HT-29 (cell line): Measurements from ENCODE around the gene EED. TPM values are rescaled to one million over a fixed set of nuclear protein-coding genes. Genes with fewer than 3 reads are reported as not detected.
"Not testable (repeated sequence)": the region's sequence is repeated elsewhere in the genome, so short reads cannot be mapped to it uniquely, and the experiment has no call there.

Source experiments
- DNase-seq: peaks from one replicate; pipeline ENCODE4 v3.0.0-alpha.2; 2015; ENCODE audit warnings: low spot score
- total RNA-seq: library from RNA; depleted of rRNA; stranded (reverse); fragments of >200 nt; shearing (Covaris generic); gene quantifications from 2 replicates; pipeline ENCODE4 v1.2.3, GENCODE V29; 2014

EED gene
- total RNA-seq, 1 experiment from 2014 or later = 17.4 TPM

- DNase-seq = peak; percentile 91
Measured at GRCh38 chr11:86218125-86219084, 26.1 kb upstream of the EED start.

- no peak for DNase-seq
Measured at GRCh38 chr11:86219311-86220193, 25.0 kb upstream of the EED start.

DNA sequence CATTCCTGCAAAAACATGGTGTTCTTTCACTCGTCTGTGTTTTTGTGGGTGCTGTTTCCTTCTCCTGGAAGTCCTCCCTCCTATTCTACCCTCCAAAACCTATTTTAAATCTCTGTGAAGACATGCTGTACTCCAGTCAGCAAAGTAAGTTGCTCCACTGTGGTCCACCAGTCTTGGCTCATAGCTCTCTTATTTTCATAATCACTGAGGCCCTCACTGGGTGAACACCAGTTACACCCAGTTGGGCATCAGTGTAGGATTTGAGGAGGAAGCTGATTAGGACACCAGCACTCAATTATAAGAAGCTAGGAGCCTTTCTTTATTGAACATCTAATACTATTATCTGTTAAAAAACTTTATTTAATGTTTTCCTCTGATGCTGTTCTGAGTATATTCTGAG, 23.9 kb upstream of the EED start:
- DNase-seq = no peak

DNA sequence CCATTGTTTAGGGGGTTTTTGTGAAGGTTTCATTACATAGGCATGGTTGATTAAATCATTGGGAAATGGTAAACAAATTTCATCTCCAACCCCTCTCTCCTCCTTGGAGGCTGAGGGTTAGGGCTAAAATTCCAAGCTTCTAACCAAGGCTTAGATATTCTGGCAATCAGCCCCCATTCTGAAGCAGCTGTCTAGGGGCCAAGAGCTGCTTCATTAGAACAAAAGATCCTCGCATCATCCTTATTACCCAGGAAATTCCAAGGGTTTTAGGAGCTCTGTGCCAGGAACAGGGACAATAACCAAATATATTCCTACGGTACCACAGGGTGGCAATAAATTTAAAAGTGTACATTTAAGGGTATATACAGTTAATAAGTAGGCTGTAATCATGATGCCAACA, 22.5 kb upstream of the EED start:
- DNase-seq = no peak

DNA sequence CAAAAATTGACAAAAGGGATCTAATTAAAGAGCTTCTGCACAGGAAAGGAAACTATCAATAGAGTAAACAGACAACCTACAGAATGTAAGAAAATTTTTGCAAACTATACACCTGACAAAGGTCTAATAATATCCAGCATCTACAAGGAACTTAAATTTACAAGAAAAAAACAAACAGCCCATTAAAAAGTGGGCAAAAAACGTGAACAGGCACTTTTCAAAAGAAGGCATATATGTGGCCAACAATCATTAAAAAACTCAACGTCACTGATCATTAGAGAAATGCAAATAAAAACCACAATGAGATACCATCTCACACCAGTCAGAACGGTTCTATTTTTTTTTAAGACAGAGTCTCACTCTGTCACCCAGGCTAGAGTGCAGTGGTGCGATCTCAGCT, 20.0 kb upstream of the EED start:
- DNase-seq = not testable (repeated sequence)

DNA sequence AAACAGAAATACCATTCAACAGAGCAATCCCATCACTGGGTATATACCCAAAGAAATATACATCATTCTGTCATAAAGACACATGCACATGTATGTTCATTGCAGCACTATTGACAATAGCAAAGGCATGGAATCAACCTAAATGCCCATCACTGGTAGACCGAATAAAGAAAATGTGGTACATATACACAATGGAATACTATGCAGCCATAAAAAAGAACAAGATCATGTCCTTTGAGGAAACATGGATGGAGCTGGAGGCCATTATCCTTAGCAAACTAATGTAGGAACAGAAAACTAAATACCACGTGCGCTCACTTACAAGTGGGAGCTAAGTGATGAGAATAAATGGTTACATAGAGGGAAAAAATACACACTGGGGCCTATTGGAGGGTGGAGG, 19.2 kb upstream of the EED start:
- DNase-seq = not testable (repeated sequence)

DNA sequence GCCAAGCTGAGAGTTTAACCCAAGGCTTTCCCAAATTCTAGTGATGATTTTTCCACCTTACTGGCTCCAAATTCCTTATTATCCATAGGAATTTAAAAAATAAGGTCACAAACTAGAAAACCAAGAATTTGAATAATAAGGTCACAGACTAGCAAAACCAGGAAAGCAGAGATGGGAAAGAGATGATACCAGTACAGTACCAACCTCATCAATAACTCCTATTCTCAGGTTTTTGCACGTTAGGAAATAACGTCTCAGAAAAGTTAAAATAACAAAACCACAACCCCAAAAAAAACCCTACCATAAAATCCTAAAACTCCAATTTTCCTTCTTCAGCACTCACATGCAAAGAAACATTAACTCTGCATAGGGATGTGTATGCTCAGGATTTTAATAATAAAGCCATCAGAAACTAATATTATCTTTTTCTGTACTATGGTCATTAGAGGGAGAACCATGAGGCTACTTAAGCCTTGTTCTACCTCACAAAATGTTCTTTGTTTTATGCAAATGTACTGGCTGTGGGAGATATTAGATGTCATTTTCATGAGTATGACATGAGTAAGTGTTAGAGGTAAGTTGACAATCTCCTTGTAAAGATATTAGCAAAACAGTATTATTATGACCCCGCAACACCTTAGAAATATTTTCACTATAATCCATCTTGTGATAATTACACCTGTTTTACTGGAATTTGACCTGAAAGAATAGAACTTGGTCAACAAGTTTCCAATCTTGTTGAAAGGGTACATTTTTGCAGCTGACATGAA, 16.1 kb upstream of the EED start:
- no peak for DNase-seq

- not testable (repeated sequence) for DNase-seq
Measured at GRCh38 chr11:86229039-86229330, 15.6 kb upstream of the EED start.

- DNase-seq = peak; percentile 24
Measured at GRCh38 chr11:86230179-86230804, 14.3 kb upstream of the EED start.

DNA sequence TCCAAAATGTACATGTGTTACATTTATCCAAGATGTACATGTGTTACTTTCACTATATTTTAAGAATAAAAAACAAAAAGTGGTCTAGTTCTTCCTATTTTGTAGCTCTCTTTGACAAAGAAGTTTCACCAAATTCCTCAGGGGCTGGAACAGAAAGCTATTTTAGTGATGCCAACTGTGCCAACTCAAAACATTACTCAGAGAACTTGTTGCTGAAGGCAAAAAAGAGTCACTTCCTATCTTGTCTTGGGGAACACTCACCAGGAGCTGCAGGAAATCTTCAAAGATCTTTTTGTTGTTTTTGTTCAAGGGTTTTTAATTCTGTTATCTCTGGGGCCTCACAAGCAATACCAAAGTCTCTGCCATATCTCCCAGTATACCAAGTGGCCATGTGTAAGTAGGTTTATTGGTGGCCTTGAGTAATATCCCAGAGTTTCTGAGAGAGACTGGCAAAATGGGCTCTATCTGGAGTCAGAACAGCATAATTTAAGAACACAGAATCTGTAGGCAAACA, 13.6 kb upstream of the EED start:
- no peak for DNase-seq

DNA sequence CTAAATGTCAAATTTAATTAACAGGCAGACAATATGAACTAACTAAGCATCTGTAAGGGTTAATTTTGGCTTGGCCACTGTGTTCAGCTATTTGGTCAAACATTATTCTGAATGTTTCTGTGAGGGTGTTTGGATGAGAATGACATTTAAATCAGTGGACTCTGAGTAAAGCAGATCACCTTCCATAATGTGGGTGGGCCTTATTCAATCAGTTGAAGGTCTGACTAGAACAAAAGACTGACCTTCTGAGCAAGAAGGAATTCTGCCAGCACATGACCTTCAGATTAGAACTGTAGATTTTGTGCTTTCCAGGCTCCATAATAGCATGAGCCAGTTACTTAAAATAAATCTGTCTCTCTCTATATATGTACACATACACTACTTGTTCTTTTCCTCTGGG, 12.0 kb upstream of the EED start:
- DNase-seq = no peak

GRCh38 chr11:86234831-86235461, 9.6 kb upstream of the EED start:
- no peak for DNase-seq

DNA sequence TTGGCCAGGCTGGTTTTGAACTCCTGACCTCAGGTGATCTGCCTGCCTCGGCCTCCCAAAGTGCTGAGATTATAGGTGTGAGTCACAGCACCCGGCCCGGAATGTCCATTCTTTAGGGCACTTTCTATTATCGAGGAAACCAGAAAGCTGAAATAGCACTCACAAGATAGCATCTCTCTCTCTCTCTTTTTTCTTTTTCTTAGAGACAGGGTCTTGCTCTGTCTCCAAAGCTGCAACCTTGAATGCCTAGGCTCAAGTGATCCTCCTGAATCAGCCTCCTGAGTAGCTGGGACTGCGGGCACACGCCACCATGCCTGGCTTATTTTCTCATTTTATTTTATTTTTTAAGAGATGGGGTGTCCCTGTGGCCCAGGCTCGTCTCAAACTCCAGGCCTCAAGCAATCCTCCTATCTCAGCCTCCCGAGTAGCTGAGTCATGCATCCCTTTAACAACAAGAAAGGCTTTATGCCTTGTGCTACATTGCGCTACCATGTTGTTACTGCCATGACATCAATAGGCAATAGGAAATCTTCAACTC, 7.2 kb upstream of the EED start:
- DNase-seq = no peak

GRCh38 chr11:86240164-86240563, 4.4 kb upstream of the EED start:
- DNase-seq = no peak

DNA sequence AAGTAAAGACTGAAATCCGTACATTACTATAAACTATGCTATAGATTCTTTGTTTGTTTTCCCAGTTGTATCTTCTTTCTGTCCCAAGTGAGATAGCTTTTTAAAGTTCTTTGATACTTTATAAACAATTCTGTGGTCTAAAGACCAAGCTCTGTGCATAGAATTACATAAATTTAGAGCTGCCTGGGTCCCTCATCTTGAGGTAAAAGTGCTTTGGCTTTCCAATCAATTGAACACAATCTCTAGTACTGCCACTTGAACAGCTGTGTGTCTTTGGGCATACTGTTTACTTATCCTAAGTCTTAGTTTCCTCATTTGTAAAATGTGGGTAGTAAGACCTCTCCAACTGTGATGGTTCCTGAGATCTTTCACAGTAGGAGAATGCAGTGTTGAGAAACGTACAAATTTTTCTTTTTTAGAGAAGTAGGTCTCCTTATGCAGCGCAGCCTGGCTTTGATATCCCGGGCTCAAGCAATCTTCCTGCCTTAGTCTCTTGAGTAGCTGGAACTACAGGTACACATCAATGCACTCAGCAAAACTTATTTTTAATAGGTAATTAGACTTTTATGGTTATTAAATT, 2.5 kb upstream of the EED start:
- no peak for DNase-seq

GRCh38 chr11:86243396-86243795, 1.2 kb upstream of the EED start:
- DNase-seq = no peak

DNA sequence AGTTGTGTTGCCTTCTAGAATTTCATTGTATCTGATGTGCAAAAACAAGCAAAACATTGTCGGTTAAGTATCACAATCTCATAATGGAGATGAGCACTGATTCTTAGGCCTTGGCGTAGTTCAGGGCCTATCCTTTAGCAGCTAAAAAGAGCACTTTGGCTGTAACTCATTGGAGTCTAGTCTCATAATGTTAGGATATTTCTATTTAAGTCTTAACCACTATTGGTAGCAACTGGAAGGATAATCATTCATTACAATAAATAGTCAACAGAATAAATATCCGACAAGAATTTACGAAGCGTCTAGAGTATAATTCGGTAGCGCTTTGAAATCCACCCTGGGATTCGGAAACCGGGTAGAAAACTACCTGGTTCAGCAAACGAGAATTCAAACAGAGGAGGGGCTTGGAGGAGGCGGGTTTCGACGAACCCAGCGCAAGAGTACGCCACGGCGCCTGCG, 461 bp upstream of the EED start:
- DNase-seq = no peak

- DNase-seq = peak; percentile 47
Measured at GRCh38 chr11:86245369-86246292, 1.1 kb downstream of the EED start.

DNA sequence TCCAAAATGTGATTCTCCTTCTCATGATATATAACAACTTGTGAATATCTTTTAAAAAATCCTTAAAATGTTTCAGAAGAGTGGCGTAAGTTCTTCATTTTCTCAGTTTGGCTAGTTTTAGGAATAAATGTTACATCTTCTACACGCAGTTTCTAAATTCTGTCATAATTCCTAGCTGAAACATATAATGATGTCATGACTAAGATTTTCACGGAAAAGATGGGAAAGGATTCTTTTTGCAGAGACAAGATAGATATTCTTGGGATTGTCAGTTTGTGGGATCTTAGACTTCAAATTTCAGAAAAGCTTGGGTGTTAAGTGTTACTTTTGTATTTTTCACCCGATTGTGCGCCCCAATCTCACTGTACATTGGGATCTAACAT, 1.7 kb downstream of the EED start:
- peak; percentile 29 for DNase-seq
